Sigmoid colon (tissue), 4 donors: ENCODE results near the gene SLC16A13.

Source experiments
- CTCF ChIP-seq, 4 experiments: fragments of 450-650 bp in 3 of 4; fragments of 200-600 bp in 1 of 4; IDR thresholded peaks; one replicate each; pipeline ENCODE4 v1.5.1; 2016 to 2019; ENCODE audit warnings: antibody characterized with exemption in 4 of 4, mild to moderate bottlenecking in 3 of 4, moderate library complexity in 2 of 4
- EP300 ChIP-seq, 4 donors: sonication (generic); formaldehyde crosslinking; IDR thresholded peaks; one replicate each; pipeline ENCODE4 v1.6.1; 2017; ENCODE audit warnings: antibody characterized with exemption in 4 of 4
- POLR2A ChIP-seq, 2 donors: fragments of 450-650 bp; IDR thresholded peaks; one replicate each; pipeline ENCODE4 v1.6.1; 2016; ENCODE audit warnings: antibody characterized with exemption in 2 of 2, mild to moderate bottlenecking in 2 of 2, moderate library complexity in 2 of 2
- POLR2AphosphoS5 ChIP-seq, 4 donors: sonication (generic); formaldehyde crosslinking; IDR thresholded peaks; one replicate each; pipeline ENCODE4 v1.6.1; 2017; ENCODE audit warnings: antibody characterized with exemption in 4 of 4

- TF ChIP-seq CTCF (IDR thresholded peaks at IDR 0.05) = no peak
- no peak for TF ChIP-seq EP300 (IDR thresholded peaks at IDR 0.05)
- no peak for TF ChIP-seq POLR2A (IDR thresholded peaks at IDR 0.05)
- TF ChIP-seq POLR2AphosphoS5 (IDR thresholded peaks at IDR 0.05) = no peak
These were observed 42.2 kb downstream of the SLC16A13 start for GRCh38 chr17:7077911-7078546.
